MCF 10A (cell line): Measurements from ENCODE around the gene LDLRAP1. TPM values are rescaled to one million over a fixed set of nuclear protein-coding genes. Genes with fewer than 3 reads are reported as not detected.

Experiments
- BruUV-seq: library from RNA; stranded (reverse); fragments of 400-500 nt; replicated peaks from 2 replicates; lab custom pipeline; 2021; lab: Mats Ljungman, UMichigan
- CTCF ChIA-PET: fragments of 300-600 bp; sonication (Branson Sonifier 250); formaldehyde crosslinking; extraction: SDS; loops from one replicate; lab custom pipeline; 2021; ENCODE audit warnings: antibody characterized with exemption, inconsistent platforms; lab: Yijun Ruan, JAX
- POLR2A ChIA-PET: fragments of 300-600, 350-650 bp; sonication (Branson Sonifier 250); formaldehyde crosslinking; extraction: SDS; loops from one replicate; lab custom pipeline; 2020; ENCODE audit warnings: antibody characterized with exemption, inconsistent platforms; lab: Yijun Ruan, JAX
- DNase-seq: peaks from one replicate; pipeline ENCODE4 v3.0.0-alpha.2; 2018; ENCODE audit not compliant: unreplicated experiment
- H3K27ac Mint-ChIP-seq: one replicate; pipeline ENCODE4 v1.8.0; 2022; ENCODE audit warnings: mild to moderate bottlenecking, low read depth, mixed read lengths; ENCODE audit not compliant: unreplicated experiment
- H3K27me3 Mint-ChIP-seq: one replicate; pipeline ENCODE4 v1.8.0; 2022; ENCODE audit warnings: mixed read lengths; ENCODE audit not compliant: insufficient read depth, unreplicated experiment
- H3K36me3 Mint-ChIP-seq: one replicate; pipeline ENCODE4 v1.8.0; 2022; ENCODE audit warnings: mild to moderate bottlenecking, moderate library complexity, mixed read lengths; ENCODE audit not compliant: insufficient read depth, unreplicated experiment
- H3K4me1 Mint-ChIP-seq: one replicate; pipeline ENCODE4 v1.8.0; 2022; ENCODE audit warnings: mixed read lengths; ENCODE audit not compliant: insufficient read depth, unreplicated experiment
- H3K4me3 Mint-ChIP-seq: one replicate; pipeline ENCODE4 v1.8.0; 2022; ENCODE audit warnings: mild to moderate bottlenecking, moderate library complexity, mixed read lengths; ENCODE audit not compliant: unreplicated experiment
- H3K9me3 Mint-ChIP-seq: one replicate; pipeline ENCODE4 v1.8.0; 2022; ENCODE audit warnings: mixed read lengths; ENCODE audit not compliant: unreplicated experiment
- intact Hi-C: fragments of 100-400 bp; cut with micrococcal nuclease; formaldehyde crosslinking; loops from 2 replicates; pipeline ENCODE4 v1.14.1; 2022
- total RNA-seq: library from RNA; stranded (reverse); gene quantifications from 2 replicates; pipeline ENCODE4 v1.2.3, GENCODE V29; 2022
- TF ChIP-seq, protein P1 (sequence below): fragments of 200-600 bp; IDR thresholded peaks from one replicate; pipeline ENCODE4 v1.8.0; 2022; ENCODE audit warnings: antibody characterized with exemption, mild to moderate bottlenecking; ENCODE audit not compliant: unreplicated experiment

LDLRAP1 gene
- total RNA-seq, 1 experiment from 2014 or later, result 10.3 TPM

DNA sequence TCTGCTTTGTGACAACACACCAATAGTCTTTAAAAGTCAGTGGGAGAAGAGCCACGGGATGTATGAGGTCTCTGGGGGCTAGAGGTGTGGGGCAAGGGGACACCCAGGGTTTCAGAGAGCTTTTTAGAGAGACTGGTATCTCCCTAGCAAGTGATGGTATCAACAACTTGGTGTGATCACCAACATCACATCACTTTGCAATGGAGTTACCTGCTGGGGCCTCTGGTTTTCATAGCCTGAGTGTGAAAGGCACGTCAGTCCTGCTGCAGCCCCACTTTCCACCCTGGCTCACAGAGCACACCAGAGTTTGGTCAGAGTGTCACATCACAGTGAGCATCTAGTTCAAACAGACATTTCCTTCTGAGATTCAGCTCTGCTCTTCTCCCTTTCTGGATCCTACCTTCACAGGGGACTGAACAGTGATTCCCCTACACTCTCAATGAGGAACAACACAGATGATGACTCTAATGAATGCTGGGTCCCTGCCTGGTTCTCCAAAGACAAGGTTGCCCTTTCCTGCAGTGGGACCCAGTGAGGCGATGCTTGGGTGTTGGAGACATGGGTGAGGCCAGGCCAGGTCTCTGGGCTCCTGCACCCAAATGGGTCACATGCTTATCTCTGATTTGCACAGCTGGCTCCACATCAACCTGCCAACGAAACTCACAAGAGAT, 71.2 kb downstream of the LDLRAP1 start:
- TF ChIP-seq, protein P1, sequence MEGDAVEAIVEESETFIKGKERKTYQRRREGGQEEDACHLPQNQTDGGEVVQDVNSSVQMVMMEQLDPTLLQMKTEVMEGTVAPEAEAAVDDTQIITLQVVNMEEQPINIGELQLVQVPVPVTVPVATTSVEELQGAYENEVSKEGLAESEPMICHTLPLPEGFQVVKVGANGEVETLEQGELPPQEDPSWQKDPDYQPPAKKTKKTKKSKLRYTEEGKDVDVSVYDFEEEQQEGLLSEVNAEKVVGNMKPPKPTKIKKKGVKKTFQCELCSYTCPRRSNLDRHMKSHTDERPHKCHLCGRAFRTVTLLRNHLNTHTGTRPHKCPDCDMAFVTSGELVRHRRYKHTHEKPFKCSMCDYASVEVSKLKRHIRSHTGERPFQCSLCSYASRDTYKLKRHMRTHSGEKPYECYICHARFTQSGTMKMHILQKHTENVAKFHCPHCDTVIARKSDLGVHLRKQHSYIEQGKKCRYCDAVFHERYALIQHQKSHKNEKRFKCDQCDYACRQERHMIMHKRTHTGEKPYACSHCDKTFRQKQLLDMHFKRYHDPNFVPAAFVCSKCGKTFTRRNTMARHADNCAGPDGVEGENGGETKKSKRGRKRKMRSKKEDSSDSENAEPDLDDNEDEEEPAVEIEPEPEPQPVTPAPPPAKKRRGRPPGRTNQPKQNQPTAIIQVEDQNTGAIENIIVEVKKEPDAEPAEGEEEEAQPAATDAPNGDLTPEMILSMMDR, result no peak
- no peaks in the 10 kb centered on the region for H3K36me3 Mint-ChIP-seq
- DNase-seq, result no peak
- no peak overlapping the region for H3K4me3 Mint-ChIP-seq
- H3K27me3 Mint-ChIP-seq, result peaks cover 42% of the 10 kb centered on the region
- peaks cover 7% of the 10 kb centered on the region for H3K4me1 Mint-ChIP-seq
- no TSS peak for BruUV-seq
- H3K27ac Mint-ChIP-seq, result no peak overlapping the region
- POLR2A ChIA-PET, result interaction anchor here (0.6 to 1.0 kb wide), 4 partner anchors 32 to 185 kb away, joined by 3 to 4 read pairs (median 3); no protein-coding TSS in a partner anchor
- CTCF ChIA-PET, result no interaction called here
- intact Hi-C loops, result no loop called here
- no peaks in the 10 kb centered on the region for H3K9me3 Mint-ChIP-seq

DNA sequence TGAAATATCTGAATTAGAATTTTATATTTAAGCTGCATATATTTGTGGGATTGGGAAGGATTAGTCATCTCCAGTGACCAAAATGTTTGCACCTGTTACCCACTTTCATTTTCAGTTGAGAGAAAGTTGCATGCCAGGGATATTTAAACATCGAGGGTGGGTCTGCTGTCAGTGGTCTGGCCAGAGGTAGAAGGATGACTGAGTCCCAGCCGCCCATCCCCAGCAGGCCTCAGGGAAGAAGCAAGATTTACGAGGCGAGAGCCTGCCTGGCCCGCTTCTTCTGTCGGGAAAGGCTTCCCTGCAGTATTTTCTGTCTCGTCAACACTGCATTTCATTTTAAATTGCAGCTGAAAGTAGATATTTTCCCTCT, 71.8 kb downstream of the LDLRAP1 start:
- Mint-ChIP-seq H3K4me3 (peak overlapping the region; percentile 60), H3K27ac (no peak overlapping the region), H3K4me1 (peaks cover 7% of the 10 kb centered on the region), H3K9me3 (no peaks in the 10 kb centered on the region), H3K36me3 (no peaks in the 10 kb centered on the region), H3K27me3 (peaks cover 42% of the 10 kb centered on the region)
- no peak for DNase-seq
- TF ChIP-seq, protein P1, result no peak
- ChIA-PET POLR2A (interaction anchor here (1.0 kb wide), 1 partner anchor 42 kb away, joined by 3 read pairs; no protein-coding TSS in a partner anchor), CTCF (no interaction called here)
- BruUV-seq, result no TSS peak
- intact Hi-C loops, result no loop called here

DNA sequence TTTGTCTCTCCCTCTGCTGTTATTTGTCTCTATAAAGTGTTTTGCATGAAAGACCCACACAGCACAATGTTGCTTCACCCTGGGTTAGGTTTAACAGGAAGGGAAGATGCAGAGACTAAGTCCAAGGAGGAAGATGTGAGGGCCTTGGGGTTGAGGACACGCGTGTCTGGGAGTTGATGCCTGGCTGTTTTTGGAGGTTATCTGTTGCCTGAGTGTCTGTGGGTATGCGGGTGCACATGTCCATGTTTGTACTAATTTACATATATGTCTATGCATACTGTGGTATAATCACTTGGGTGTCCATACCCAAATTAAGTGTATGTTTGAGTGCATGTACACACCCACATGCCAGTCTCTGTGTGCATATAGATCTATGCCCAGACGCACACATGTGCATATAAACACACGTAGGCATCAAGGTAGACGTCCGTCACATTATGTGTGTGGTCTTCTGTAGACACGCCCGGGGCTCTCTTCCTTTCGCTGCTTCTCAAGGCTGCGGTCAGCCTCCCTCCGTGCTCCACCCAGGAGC, 72.2 kb downstream of the LDLRAP1 start:
- Mint-ChIP-seq H3K27me3 (peaks cover 42% of the 10 kb centered on the region), H3K27ac (no peak overlapping the region), H3K9me3 (no peaks in the 10 kb centered on the region), H3K4me3 (peak overlapping the region; percentile 60), H3K4me1 (peaks cover 7% of the 10 kb centered on the region), H3K36me3 (no peaks in the 10 kb centered on the region)
- intact Hi-C loops, result no loop called here
- TF ChIP-seq, protein P1, result no peak
- BruUV-seq, result no TSS peak
- DNase-seq, result no peak
- POLR2A ChIA-PET, result no interaction called here
- CTCF ChIA-PET, result no interaction called here

DNA sequence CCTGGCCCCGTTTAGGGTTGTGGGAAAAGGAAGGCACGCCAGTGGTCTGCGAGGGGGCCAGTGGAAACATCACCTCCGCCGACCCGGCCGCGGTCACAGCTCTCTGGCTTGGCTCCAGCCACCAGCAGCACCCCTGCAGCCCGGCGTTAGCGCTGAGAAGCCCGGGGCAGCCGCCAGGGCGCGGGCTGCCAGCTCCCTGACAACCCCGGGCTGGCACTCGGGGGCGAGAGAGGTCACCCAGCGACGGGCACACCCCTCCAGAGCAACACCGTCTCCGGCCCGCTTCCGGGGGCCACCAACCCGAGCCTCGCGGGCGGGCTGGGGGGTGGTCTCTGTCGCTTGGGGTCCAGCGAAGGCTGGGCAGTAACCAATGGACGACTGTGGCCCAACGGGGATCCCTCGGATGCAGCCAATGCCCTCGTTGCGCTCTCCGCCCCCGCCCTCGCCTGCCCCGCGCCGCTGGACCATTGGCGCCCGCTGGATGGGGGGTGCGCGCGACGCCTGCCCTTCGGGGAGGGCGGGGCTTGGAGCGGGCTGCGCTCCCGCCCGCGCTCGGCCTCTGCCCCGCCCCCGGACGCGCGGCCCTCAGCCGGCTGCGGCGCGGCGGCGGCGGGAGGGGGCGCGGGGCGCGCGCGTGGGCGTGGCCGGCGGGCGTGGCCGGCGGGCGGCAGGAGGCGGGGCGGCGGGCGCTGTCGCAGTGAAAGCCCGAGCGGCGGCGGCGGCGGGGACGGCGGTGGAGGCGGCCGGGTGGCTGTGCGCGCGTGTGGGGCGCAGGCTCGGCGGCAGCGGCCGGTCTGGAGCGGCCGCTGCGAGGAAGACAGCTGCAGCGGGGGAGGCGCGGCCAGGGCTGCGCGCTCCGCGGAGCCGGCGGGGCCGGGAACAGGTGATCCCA, 72.9 kb downstream of the LDLRAP1 start, which contains the start of gene MAN1C1:
MAN1C1 (plus strand) TSS at position 697 of the 892 bp plus-strand sequence. CDS start 1,007 bp downstream, outside the sequence.
- Mint-ChIP-seq H3K4me3 (peak within 1 kb of the TSS; percentile 60), H3K4me1 (peaks cover 13% of the 10 kb centered on the region), H3K27me3 (peaks cover 45% of the 10 kb centered on the region), H3K27ac (no peak within 1 kb of the TSS), H3K36me3 (no peaks in the 10 kb centered on the region), H3K9me3 (no peaks in the 10 kb centered on the region)
- no TSS peak for BruUV-seq
- TF ChIP-seq, protein P1, result no peak
- DNase-seq, result peak; percentile 78
- intact Hi-C loops, result no loop called here
- ChIA-PET POLR2A (no interaction called here), CTCF (no interaction called here)
